H9 (cell line): ENCODE data around the gene MITF. TPM values are rescaled to one million over a fixed set of nuclear protein-coding genes. Genes with fewer than 3 reads are reported as not detected.

Experiments used
- DNase-seq: peaks from one replicate; pipeline ENCODE4 v3.0.0-alpha.2; 2017
- H2AFZ ChIP-seq: one replicate; pipeline ENCODE4 v1.6.1; 2013; ENCODE audit warnings: mild to moderate bottlenecking, low read length, control low read depth, moderate library complexity
- H2AK5ac ChIP-seq: 2 replicates; pipeline ENCODE4 v1.6.1; 2013; ENCODE audit warnings: low read length, control low read depth, mixed read lengths; ENCODE audit not compliant: insufficient read length
- H2BK120ac ChIP-seq: one replicate; pipeline ENCODE4 v1.6.1; 2013; ENCODE audit warnings: low read depth, mild to moderate bottlenecking, low read length, control low read depth, inconsistent platforms; ENCODE audit not compliant: poor library complexity, severe bottlenecking
- H2BK12ac ChIP-seq: 2 replicates; pipeline ENCODE4 v1.6.1; 2013; ENCODE audit warnings: low read length, control low read depth, mixed read lengths, low read depth; ENCODE audit not compliant: insufficient read length
- H2BK15ac ChIP-seq: 2 replicates; pipeline ENCODE4 v1.6.1; 2013; ENCODE audit warnings: low read depth, low read length, control low read depth
- H2BK20ac ChIP-seq: one replicate; pipeline ENCODE4 v1.6.1; 2013; ENCODE audit warnings: low read depth, mild to moderate bottlenecking, low read length, control low read depth, inconsistent platforms; ENCODE audit not compliant: poor library complexity, severe bottlenecking
- H2BK5ac ChIP-seq: 2 replicates; pipeline ENCODE4 v1.6.1; 2013; ENCODE audit warnings: low read length, control low read depth, mixed read lengths; ENCODE audit not compliant: insufficient read length
- H3K14ac ChIP-seq: 2 replicates; pipeline ENCODE4 v1.6.1; 2013; ENCODE audit warnings: low read length, control low read depth; ENCODE audit not compliant: insufficient read depth
- H3K18ac ChIP-seq: 2 replicates; pipeline ENCODE4 v1.6.1; 2013; ENCODE audit warnings: low read depth, mild to moderate bottlenecking, mixed read lengths, low read length, control low read depth; ENCODE audit not compliant: insufficient read length
- H3K23ac ChIP-seq: 2 replicates; pipeline ENCODE4 v1.6.1; 2013; ENCODE audit warnings: low read length, control low read depth, mixed read lengths, low read depth; ENCODE audit not compliant: insufficient read length
- H3K23me2 ChIP-seq: 2 replicates; pipeline ENCODE4 v1.6.1; 2013; ENCODE audit warnings: low read depth, mild to moderate bottlenecking, mixed read lengths, low read length, control low read depth; ENCODE audit not compliant: insufficient read length, poor library complexity, severe bottlenecking
- H3K27ac ChIP-seq: 2 replicates; pipeline ENCODE4 v1.5.1; 2013; ENCODE audit warnings: low read length, control low read depth, mixed read lengths, low read depth; ENCODE audit not compliant: insufficient read length
- H3K27me3 ChIP-seq: 2 replicates; pipeline ENCODE4 v1.6.1; 2013; ENCODE audit warnings: low read length, control low read depth, inconsistent platforms; ENCODE audit not compliant: insufficient read depth
- H3K4ac ChIP-seq: 2 replicates; pipeline ENCODE4 v1.6.1; 2013; ENCODE audit warnings: low read depth, mild to moderate bottlenecking, control low read depth, inconsistent platforms, low read length, moderate library complexity
- H3K4me1 ChIP-seq: 2 replicates; pipeline ENCODE4 v1.6.1; 2013; ENCODE audit warnings: low read length, control low read depth, inconsistent platforms; ENCODE audit not compliant: insufficient read depth
- H3K4me2 ChIP-seq: 2 replicates; pipeline ENCODE4 v1.6.1; 2013; ENCODE audit warnings: low read length, control low read depth, mixed read lengths; ENCODE audit not compliant: insufficient read length, insufficient read depth
- H3K56ac ChIP-seq: 2 replicates; pipeline ENCODE4 v1.6.1; 2013; ENCODE audit warnings: low read depth, mild to moderate bottlenecking, mixed read lengths, low read length, control low read depth; ENCODE audit not compliant: insufficient read length
- H3K79me1 ChIP-seq: 2 replicates; pipeline ENCODE4 v1.6.1; 2013; ENCODE audit warnings: low read depth, mild to moderate bottlenecking, moderate library complexity, low read length, control low read depth, inconsistent platforms; ENCODE audit not compliant: insufficient read depth, poor library complexity, severe bottlenecking
- H3K79me2 ChIP-seq: 2 replicates; pipeline ENCODE4 v1.6.1; 2013; ENCODE audit warnings: low read length, control low read depth, inconsistent platforms; ENCODE audit not compliant: insufficient read depth
- H3K9ac ChIP-seq: 2 replicates; pipeline ENCODE4 v1.6.1; 2013; ENCODE audit warnings: low read length, control low read depth, mixed read lengths; ENCODE audit not compliant: insufficient read length; ENCODE audit errors: extremely low read depth
- H3K9me3 ChIP-seq: one replicate; pipeline ENCODE4 v1.6.1; 2013; ENCODE audit warnings: low read depth, low read length, inconsistent platforms; ENCODE audit not compliant: control insufficient read depth
- H3T11ph ChIP-seq: one replicate; pipeline ENCODE4 v1.6.1; 2013; ENCODE audit warnings: mild to moderate bottlenecking, low read length, control low read depth, inconsistent platforms
- H4K20me1 ChIP-seq: one replicate; pipeline ENCODE4 v1.6.1; 2013; ENCODE audit not compliant: control insufficient read depth, insufficient read length, insufficient read depth
- H4K5ac ChIP-seq: 2 replicates; pipeline ENCODE4 v1.6.1; 2013; ENCODE audit warnings: low read depth, mild to moderate bottlenecking, mixed read lengths, low read length, control low read depth; ENCODE audit not compliant: insufficient read length
- H4K8ac ChIP-seq: replicated peaks from 2 replicates; pipeline ENCODE4 v1.6.1; 2013; ENCODE audit warnings: low read length, control low read depth, mixed read lengths, low read depth; ENCODE audit not compliant: insufficient read length
- H4K91ac ChIP-seq: 2 replicates; pipeline ENCODE4 v1.6.1; 2013; ENCODE audit warnings: low read depth, mild to moderate bottlenecking, moderate library complexity, mixed read lengths, low read length, control low read depth; ENCODE audit not compliant: insufficient read length
- H3K27ac Mint-ChIP-seq, 3 experiments: 2 replicates in 2 of 3; 3 replicates in 1 of 3; pipeline ENCODE4 v1.8.0; 2020 to 2021; ENCODE audit warnings: mixed read lengths in 3 of 3, mild to moderate bottlenecking in 1 of 3, moderate library complexity in 1 of 3
- H3K27me3 Mint-ChIP-seq: 2 replicates; pipeline ENCODE4 v1.8.0; 2021; ENCODE audit warnings: low read depth, mild to moderate bottlenecking, moderate library complexity, mixed read lengths
- H3K36me3 Mint-ChIP-seq, 3 experiments: 2 replicates in 2 of 3; 3 replicates in 1 of 3; pipeline ENCODE4 v1.8.0; 2020 to 2021; ENCODE audit warnings: low read depth in 3 of 3, mixed read lengths in 3 of 3; ENCODE audit not compliant: insufficient read depth in 1 of 3
- H3K4me1 Mint-ChIP-seq, 2 experiments: 2 replicates each; pipeline ENCODE4 v1.8.0; 2020; ENCODE audit warnings: mixed read lengths in 2 of 2
- H3K4me3 Mint-ChIP-seq, 2 experiments: 2 replicates in 1 of 2; 3 replicates in 1 of 2; pipeline ENCODE4 v1.8.0; 2020 to 2021; ENCODE audit warnings: mild to moderate bottlenecking in 2 of 2, mixed read lengths in 2 of 2, moderate library complexity in 1 of 2
- H3K9me3 Mint-ChIP-seq, 2 experiments: 2 replicates in 1 of 2; 3 replicates in 1 of 2; pipeline ENCODE4 v1.8.0; 2020; ENCODE audit warnings: mild to moderate bottlenecking in 2 of 2, mixed read lengths in 2 of 2, moderate library complexity in 1 of 2
- WGBS: extraction: QIAGEN DNeasy Blood & Tissue Kit; methylation state at CpG from one replicate; pipeline ENCODE4 v1.1.7; 2013; ENCODE audit warnings: missing lambda C conversion rate, low lambda C conversion rate, mixed read lengths; ENCODE audit not compliant: insufficient read length; ENCODE audit errors: extremely low coverage; 5-methylcytosine and 5-hydroxymethylcytosine counted together
- total RNA-seq: library from RNA; stranded (reverse); gene quantifications from 2 replicates; pipeline ENCODE4 v1.2.1, GENCODE V29; 2021
- TF ChIP-seq, protein P1 (sequence below): fragments of 200-600 bp; sonication (generic); conservative IDR thresholded peaks from 3 replicates; pipeline ENCODE4 v1.8.0; 2021; ENCODE audit warnings: antibody characterized with exemption, mild to moderate bottlenecking

Gene MITF
- total RNA-seq, 1 experiment from 2014 or later: 0.81 TPM

DNA sequence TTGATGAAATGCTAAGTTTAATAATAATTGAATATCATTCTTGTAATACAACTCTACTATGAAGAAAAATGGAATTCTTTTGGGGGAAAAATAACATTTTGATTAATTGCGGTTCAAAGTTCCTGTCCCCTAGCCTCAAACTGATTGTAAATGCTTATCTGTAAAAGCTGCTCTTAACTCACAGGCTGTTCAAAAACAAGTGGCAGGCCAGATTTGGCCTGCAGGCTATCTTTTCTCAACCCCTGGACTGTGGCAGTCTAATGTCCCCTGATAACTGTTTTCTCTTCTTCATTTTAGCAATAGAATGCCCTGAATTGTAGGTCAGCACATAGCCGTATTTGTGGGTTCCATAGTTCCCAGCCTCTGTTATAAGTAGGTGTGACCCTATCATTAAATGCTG lies 236.8 kb downstream of the MITF start:
- TF ChIP-seq, protein P1, sequence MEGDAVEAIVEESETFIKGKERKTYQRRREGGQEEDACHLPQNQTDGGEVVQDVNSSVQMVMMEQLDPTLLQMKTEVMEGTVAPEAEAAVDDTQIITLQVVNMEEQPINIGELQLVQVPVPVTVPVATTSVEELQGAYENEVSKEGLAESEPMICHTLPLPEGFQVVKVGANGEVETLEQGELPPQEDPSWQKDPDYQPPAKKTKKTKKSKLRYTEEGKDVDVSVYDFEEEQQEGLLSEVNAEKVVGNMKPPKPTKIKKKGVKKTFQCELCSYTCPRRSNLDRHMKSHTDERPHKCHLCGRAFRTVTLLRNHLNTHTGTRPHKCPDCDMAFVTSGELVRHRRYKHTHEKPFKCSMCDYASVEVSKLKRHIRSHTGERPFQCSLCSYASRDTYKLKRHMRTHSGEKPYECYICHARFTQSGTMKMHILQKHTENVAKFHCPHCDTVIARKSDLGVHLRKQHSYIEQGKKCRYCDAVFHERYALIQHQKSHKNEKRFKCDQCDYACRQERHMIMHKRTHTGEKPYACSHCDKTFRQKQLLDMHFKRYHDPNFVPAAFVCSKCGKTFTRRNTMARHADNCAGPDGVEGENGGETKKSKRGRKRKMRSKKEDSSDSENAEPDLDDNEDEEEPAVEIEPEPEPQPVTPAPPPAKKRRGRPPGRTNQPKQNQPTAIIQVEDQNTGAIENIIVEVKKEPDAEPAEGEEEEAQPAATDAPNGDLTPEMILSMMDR: no peak
- H3K36me3 Mint-ChIP-seq: peaks cover 0 to 14% (median 2%) of the 10 kb centered on the region in 3 experiments; a peak in 6 of 7 replicates
- Histone ChIP-seq H3K14ac (no peak overlapping the region), H4K91ac (no peak overlapping the region), H2BK5ac (no peak overlapping the region), H2AFZ (no peak overlapping the region), H2BK20ac (no peak overlapping the region), H2BK15ac (no peak overlapping the region), H4K5ac (no peak overlapping the region), H2BK12ac (no peak overlapping the region), H3K23ac (no peak overlapping the region), H4K8ac (no peak overlapping the region), H3K4ac (no peak overlapping the region), H3K27ac (no peak overlapping the region), H3K9me3 (no peaks in the 10 kb centered on the region), H3K27me3 (no peaks in the 10 kb centered on the region), H4K20me1 (no peaks in the 10 kb centered on the region), H2BK120ac (no peak overlapping the region), H3T11ph (no peak overlapping the region), H3K4me1 (no peaks in the 10 kb centered on the region), H3K18ac (no peak overlapping the region), H3K9ac (no peak overlapping the region), H3K23me2 (no peaks in the 10 kb centered on the region), H3K4me2 (no peak overlapping the region), H2AK5ac (no peak overlapping the region), H3K79me1 (no peaks in the 10 kb centered on the region), H3K56ac (no peak overlapping the region), H3K79me2 (no peaks in the 10 kb centered on the region)
- no peaks in the 10 kb centered on the region; the same call in 1 of the 2 replicates for H3K27me3 Mint-ChIP-seq
- DNase-seq: no peak
- H3K27ac Mint-ChIP-seq: no peak overlapping the region
- peaks cover 9 to 19% of the 10 kb centered on the region in 2 experiments for H3K9me3 Mint-ChIP-seq
- H3K4me3 Mint-ChIP-seq: no peak overlapping the region
- no peaks in the 10 kb centered on the region for H3K4me1 Mint-ChIP-seq
- no CpG with 5 or more reads among the region's 2 CpGs for WGBS
